GM18520 (cell line): ENCODE measurements around the gene MDC1.
"Not testable (repeated sequence)": the region's sequence is repeated elsewhere in the genome, so short reads cannot be mapped to it uniquely, and the experiment has no call there.

Source experiments
- ATAC-seq: cut with Tn5 transposase; IDR thresholded peaks from one replicate; pipeline ENCODE4 v1.9.1; 2021; ENCODE audit not compliant: unreplicated experiment

MDC1 gene

DNA sequence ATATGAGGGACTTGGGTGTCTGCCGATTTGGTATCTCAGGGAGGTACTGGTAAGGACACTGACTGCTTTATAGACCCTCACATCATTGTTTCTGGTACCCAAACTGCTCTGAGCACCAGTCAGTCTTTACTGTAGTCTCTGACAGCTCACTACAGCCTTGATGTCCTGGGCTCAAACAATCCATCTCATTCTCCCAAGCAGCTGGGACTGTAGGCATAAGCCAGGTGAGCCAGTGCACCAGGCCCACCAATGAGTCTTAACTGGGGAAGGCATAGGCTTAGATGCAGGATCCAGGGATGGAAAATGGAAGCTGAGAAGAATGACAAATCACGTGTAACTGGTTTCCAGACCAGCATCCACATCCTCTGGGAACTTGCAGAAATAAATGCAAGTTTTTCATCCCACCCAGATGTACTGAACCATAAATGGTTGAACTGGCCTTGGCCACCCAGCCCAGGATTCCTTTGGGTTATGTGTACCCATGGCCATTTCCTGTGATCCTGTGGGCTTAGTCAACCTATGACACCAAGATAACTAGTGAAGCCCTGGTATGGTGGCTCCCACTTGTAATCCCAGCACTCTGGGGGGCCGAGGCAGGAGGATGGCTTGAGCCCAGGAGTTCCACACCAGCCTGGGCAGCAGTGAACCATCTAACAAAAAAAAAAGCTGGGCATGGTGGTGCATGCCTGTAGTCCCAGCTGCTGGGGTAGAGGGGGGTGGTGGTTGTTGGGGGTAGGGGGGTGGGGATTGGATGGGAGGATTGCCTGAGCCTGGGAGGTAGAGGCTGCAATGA lies 8.8 kb upstream of the MDC1 start:
- no peak for ATAC-seq

GRCh38 chr6:30724906-30725667 lies 8.0 kb upstream of the MDC1 start:
- ATAC-seq: no peak

GRCh38 chr6:30723843-30724741 lies 7.0 kb upstream of the MDC1 start:
- ATAC-seq: not testable (repeated sequence)

DNA sequence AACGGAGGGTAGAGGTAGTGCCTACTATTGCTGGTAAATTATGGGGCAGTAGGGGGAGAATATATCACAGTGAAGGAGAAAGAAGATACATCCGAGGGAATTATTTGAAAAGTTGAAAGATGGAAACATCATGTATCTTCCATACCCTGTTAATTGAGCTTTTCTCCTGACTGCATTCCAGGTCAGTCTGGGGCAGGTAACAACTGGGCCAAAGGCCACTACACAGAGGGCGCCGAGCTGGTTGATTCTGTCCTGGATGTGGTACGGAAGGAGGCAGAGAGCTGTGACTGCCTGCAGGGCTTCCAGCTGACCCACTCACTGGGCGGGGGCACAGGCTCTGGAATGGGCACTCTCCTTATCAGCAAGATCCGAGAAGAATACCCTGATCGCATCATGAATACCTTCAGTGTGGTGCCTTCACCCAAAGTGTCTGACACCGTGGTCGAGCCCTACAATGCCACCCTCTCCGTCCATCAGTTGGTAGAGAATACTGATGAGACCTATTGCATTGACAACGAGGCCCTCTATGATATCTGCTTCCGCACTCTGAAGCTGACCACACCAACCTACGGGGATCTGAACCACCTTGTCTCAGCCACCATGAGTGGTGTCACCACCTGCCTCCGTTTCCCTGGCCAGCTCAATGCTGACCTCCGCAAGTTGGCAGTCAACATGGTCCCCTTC lies 6.2 kb upstream of the MDC1 start:
- ATAC-seq: not testable (repeated sequence)

DNA sequence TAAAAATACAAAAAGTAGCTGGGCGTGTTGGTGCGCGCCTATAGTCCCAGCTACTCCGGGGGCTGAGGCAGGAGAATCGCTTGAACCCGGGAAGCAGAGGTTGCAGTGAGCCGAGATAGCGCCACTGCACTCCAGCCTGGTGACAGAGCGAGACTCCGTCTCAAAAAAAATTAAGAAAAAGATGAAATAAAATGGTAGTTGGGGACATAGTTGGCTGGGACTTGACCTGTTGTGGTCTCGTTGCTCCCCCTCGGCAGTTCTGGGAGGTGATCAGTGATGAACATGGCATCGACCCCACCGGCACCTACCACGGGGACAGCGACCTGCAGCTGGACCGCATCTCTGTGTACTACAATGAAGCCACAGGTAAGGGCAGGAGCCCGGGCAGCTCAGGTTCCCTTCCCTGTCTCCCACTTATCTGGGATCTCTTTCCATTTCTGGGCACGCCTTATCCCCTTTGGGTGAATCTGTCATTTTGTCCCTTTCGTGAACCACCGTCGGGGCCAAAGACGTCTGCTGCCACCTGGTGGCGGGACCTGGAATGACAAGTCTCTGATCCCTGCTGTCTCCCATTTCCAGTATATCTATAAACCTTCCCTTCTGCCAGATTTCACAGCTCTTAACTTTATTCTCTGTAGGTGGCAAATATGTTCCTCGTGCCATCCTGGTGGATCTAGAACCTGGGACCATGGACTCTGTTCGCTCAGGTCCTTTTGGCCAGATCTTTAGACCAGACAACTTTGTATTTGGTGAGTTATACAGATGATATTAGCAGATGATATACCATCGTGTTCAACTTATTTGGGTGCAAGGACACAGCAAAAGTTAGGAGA lies 5.4 kb upstream of the MDC1 start:
- no peak for ATAC-seq

GRCh38 chr6:30722025-30722279 lies 4.9 kb upstream of the MDC1 start:
- ATAC-seq: not testable (repeated sequence)

DNA sequence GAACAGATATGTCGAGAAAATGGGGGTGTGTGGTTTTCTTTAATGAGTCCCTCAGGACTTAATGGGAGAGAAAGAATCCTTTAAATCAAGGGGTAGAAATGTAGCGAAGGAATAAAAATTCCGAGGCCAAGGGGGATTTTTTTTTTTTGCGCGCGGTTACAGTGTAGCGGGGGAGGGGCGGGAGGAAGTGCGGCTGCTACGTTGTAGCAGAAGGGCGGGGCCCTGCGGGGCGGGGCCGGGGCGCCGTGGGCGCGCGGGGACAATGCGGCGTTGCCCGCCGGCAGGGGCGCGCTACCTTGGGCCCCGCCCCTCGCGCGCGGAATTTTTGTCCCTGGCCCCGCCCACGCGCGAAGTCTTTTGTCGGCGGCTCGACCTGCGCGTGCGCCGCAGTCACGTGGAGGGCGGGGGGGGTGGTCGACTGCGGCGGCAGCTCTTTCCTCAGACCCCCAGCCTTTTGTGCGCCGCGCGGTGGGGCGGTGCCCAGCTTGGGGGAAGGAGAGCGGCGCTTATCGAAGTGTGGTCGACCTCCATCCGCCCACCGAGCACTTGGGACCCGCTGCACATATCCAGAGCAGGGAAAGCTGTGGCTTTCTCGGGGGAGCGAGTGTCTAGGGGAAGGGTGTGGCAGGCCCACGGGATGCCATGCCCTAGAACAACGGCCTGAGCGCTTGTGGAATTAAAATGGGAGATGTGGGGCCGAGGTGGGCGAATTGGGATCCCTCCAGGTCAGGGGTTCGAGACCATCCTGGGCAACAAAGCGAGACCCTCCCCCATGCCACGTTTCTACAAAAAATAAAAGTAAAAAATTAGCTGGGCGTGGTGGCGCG lies 4.3 kb upstream of the MDC1 start:
- ATAC-seq: peak; percentile 13

DNA sequence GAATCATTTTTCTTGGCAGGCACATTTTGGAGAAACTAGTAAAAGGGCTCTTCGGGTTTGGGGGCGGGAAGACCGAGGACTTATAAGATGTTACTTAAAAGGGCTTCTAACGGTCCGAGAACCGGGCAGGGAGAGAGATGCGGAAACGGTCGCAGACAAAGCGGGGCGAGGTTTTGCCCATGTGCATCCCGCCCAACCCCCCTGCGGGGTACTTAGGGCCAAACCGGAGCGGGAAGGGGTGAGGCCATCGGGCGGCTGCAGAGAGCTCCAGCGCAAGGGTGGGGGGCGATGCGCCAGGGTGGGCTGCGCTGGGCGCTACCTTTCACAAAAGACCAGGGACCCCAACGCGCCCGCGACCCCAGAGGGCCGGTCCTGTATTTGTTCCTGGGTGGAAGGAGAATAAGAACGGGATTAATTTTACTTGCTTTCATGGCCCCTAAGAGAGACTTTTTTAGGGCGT lies 3.7 kb upstream of the MDC1 start:
- ATAC-seq: no peak

DNA sequence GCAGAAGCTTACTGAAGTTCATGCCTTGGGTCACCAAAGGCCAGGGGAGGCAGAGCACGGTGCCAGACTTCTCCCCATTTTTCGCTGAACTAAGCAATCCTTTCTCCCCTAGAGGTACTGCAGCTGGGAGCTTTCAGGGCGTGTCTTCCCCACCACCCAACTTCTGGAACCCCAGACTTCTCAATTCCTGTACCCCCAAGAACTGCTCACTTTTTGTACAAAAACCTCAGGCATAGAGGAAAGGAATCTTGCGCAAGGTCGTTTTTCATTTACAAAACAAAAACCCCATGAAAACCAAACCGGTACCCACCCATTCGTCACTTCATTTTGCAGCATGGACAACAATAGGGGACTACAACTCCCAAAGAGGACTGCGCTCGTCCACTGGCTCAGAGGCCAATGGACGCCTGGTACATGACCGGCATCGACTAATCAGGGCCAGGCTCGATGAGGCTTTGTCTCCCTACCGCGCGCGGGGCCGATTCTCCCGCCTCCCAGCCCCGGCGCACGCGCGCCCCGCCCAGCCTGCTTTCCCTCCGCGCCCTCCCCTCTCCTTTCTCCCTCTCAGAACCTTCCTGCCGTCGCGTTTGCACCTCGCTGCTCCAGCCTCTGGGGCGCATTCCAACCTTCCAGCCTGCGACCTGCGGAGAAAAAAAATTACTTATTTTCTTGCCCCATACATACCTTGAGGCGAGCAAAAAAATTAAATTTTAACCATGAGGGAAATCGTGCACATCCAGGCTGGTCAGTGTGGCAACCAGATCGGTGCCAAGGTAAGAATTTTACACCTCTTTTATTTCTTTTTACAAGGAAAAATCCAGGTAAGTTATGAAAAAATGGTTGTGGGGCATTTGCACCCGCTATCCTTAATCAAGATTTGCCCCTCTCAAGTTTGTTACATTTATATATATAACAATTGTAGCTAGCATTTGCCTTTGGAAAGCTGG lies 3.0 kb upstream of the MDC1 start, which contains the start of gene TUBB:
Gene TUBB (plus strand): TSS at position 562 of the 947 bp plus-strand sequence. CDS start 155 bp downstream, at position 717.
- peak; percentile 36 for ATAC-seq

GRCh38 chr6:30719356-30719755 lies 2.3 kb upstream of the MDC1 start:
- no peak for ATAC-seq

DNA sequence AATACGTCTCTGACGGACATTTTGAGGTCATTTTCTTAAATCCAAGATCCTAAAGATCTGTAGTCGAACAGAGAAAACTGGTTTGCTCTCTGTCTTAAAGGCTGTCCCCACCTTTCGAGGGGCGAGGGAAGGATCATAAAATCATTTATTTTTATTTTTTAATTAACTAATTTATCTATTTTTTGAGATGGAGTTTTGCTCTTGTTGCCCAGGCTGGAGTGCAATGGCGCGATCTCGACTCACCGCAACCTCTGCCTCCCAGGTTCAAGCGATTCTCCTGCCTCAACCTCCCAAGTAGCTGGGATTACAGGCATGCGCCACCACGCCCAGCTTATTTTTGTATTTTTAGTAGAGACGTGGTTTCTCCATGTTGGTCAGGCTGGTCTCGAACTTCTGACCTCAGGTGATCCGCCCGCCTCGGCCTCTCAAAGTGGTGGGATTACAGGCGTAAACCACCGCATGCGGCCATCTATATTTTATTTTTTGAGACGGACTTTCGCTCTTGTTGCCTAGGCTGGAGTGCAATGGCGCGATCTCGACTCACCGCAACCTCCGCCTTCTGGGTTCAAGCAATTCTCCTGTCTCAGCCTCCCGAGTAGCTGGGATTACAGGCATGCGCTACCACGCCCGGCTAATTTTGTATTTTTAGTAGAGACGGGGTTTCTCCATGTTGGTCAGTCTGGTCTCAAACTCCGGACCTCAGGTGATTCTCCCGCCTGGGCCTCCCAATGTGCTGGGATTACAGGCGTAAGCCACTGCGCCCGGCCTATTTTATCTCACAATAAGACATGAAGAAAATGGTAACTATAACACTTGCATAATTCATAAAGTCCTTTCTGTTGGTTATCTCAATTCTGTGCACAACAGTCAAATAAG lies 1.0 kb upstream of the MDC1 start:
- ATAC-seq: not testable (repeated sequence)

DNA sequence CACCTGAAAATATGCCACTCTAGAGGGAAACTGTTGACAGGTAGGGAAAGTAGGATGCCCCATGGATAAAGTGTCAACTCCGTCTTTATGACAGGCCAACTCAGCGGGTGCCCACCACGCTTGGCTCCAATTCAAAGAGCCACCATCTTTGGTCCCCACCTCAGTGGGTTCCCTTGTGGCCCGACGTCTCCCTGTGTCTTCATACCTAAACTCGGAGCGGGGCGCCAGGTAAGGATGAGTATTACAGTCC lies 277 bp downstream of the MDC1 start:
- ATAC-seq: no peak

- no peak for ATAC-seq
Measured at GRCh38 chr6:30714263-30714662, 2.8 kb downstream of the MDC1 start.

DNA sequence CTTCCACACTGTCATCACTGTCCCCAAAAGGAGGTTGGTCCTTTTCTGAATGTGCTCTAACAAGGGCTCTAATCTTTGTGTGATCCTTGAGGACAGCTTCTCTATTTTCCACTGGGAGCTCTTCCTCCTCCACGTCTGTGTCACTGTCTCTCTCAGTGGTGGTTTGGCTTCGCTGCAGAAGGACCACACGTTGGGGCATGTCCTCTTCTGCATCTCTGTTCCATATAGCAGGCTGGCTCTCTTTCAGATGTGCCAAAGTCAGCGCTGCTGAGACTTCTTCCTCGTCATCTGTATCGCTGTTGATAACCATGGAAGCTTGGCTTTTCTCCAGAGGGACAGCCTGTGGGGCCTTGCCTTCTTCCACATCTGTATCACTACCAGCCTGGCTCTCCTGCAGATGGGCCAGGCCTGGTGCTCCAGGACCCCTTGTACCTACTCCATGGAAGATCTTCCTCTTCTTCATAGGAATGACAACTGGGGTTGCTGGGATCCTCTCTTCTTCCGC lies 4.6 kb downstream of the MDC1 start:
- ATAC-seq: no peak

DNA sequence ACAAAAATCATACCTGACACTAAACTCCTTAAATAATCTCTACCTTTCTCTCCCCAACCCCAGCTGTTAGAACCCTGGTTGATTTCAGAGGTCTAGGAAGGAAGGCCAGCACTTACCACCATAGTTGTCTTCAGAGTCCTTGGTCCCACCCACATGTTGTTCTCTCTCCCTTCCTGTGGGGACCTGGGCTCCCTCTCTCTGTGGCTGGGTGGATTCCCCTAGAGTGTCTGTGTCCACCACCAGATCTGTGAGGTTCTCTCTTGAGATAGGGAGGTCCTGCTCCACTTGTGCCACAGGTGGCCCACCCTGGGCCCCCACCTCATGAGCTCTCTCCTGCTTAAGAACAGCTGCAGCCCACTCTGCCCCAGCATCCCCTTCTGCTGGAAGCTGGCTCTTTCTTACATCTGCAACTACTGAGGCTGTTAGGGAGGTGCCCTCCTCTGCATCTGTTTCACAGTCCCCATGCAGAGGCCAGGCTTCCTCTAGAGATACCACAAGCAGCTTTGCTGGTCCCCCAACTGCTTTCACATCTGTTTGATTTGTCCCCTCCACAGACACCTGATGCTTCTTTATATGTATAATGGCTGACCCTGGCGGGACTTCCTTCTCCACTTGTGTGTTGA lies 5.2 kb downstream of the MDC1 start:
- no peak for ATAC-seq

DNA sequence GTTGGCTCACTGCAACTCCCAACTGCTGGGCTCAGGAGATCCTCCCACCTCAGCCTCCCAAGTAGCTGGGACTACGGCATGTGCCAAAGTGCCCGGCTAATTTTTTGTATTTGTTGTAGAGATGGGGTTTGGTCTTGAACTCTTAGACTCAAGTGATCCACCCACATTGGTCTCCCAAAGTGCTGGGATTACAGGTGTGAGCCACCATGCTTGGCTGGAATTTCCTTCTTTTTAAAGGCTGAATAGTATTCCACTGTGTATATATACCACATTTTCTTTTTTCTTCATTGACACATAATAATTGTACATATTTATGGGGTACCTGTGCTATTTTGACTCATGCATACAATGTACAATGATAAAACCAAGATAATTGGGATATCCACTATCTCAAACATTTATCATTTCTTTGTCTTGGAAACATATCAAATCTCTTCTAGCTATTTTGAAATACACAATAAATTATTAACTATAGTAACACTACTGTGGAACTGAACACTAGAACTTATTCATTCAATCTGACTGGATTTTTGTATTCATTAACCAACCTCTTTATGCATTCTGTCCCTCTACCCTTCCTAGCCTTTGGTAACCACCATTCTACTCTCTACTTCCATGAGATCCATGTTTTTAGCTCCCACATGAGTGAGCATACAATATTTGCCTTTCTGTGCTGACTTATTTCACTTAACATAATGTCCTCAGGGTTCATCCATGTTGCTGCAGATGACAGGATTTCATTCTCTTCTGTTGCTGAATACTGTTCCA lies 7.8 kb downstream of the MDC1 start:
- ATAC-seq: no peak
